Calu3 (cell line): ENCODE results near the gene ADGRV1. TPM values are rescaled to one million over a fixed set of nuclear protein-coding genes. Genes with fewer than 3 reads are reported as not detected.

Experiments
- BruUV-seq: library from RNA; stranded (reverse); fragments of 400-500 nt; replicated peaks from 2 replicates; lab custom pipeline; 2021; lab: Mats Ljungman, UMichigan
- CTCF ChIA-PET: fragments of 300-600 bp; sonication (Branson Sonifier 250); formaldehyde crosslinking; loops from one replicate; lab custom pipeline; 2022; ENCODE audit warnings: antibody characterized with exemption; lab: Charles Lee
- DNase-seq: peaks from one replicate; pipeline ENCODE4 v3.0.0; 2022
- H3K27ac Mint-ChIP-seq: one replicate; pipeline ENCODE4 v1.8.0; 2022; ENCODE audit warnings: mixed read lengths; ENCODE audit not compliant: unreplicated experiment
- H3K27me3 Mint-ChIP-seq: one replicate; pipeline ENCODE4 v1.8.0; 2022; ENCODE audit warnings: mixed read lengths; ENCODE audit not compliant: unreplicated experiment
- H3K36me3 Mint-ChIP-seq: one replicate; pipeline ENCODE4 v1.8.0; 2022; ENCODE audit warnings: mild to moderate bottlenecking, moderate library complexity, mixed read lengths; ENCODE audit not compliant: insufficient read depth, unreplicated experiment
- H3K4me1 Mint-ChIP-seq: one replicate; pipeline ENCODE4 v1.8.0; 2022; ENCODE audit warnings: mild to moderate bottlenecking, low read depth, mixed read lengths; ENCODE audit not compliant: unreplicated experiment
- H3K4me3 Mint-ChIP-seq: one replicate; pipeline ENCODE4 v1.8.0; 2022; ENCODE audit warnings: mild to moderate bottlenecking, low read depth, moderate library complexity, mixed read lengths; ENCODE audit not compliant: unreplicated experiment
- H3K9me3 Mint-ChIP-seq: one replicate; pipeline ENCODE4 v1.8.0; 2022; ENCODE audit warnings: low read depth, mixed read lengths; ENCODE audit not compliant: unreplicated experiment
- CTCF ChIP-seq: fragments of 200-600 bp; IDR thresholded peaks from one replicate; pipeline ENCODE4 v1.8.0; 2022; ENCODE audit warnings: antibody characterized with exemption; ENCODE audit not compliant: unreplicated experiment
- intact Hi-C: fragments of 100-400 bp; cut with micrococcal nuclease; formaldehyde crosslinking; loops from one replicate; pipeline ENCODE4 v1.10.0; 2022; ENCODE audit not compliant: unreplicated experiment
- total RNA-seq: library from RNA; stranded (reverse); gene quantifications from 2 replicates; pipeline ENCODE4 v1.2.3, GENCODE V29; 2022

ADGRV1 gene
- total RNA-seq, 1 experiment from 2014 or later, result 1.8 TPM

DNA sequence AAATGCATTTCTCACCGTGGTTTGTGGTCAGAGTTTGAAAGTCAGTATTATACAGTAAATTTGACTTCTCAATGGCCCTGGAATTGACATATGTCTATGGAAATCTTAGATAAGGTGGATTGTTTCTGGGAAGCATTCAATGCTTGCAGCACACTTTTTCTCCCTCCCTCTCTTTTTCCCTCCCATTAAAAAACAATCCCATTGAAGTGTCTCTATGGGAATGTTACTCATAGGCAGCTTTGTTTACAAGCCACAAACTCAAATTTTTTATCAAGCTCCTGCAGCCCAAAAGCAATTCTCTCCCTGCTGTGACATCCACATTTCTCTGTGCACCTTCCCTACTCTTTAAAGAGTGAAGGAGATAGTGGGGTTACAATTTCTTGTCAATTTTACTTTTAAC lies 532.4 kb downstream of the ADGRV1 start:
- Mint-ChIP-seq H3K36me3 (no peaks in the 10 kb centered on the region), H3K27me3 (no peaks in the 10 kb centered on the region), H3K4me1 (no peaks in the 10 kb centered on the region), H3K27ac (no peak overlapping the region), H3K4me3 (no peak overlapping the region), H3K9me3 (no peaks in the 10 kb centered on the region)
- no peak for DNase-seq
- TF ChIP-seq CTCF, result no peak
- intact Hi-C loops, result no loop called here
- no TSS peak for BruUV-seq
- CTCF ChIA-PET, result no interaction called here

GRCh38 chr5:91091471-91092234 lies 533.1 kb downstream of the ADGRV1 start:
- CTCF ChIA-PET, result no interaction called here
- TF ChIP-seq CTCF, result no peak
- no TSS peak for BruUV-seq
- H3K27ac Mint-ChIP-seq, result no peak overlapping the region
- no peaks in the 10 kb centered on the region for H3K9me3 Mint-ChIP-seq
- H3K36me3 Mint-ChIP-seq, result no peaks in the 10 kb centered on the region
- intact Hi-C loops, result no loop called here
- H3K4me1 Mint-ChIP-seq, result no peaks in the 10 kb centered on the region
- H3K27me3 Mint-ChIP-seq, result no peaks in the 10 kb centered on the region
- H3K4me3 Mint-ChIP-seq, result no peak overlapping the region
- DNase-seq, result no peak

DNA sequence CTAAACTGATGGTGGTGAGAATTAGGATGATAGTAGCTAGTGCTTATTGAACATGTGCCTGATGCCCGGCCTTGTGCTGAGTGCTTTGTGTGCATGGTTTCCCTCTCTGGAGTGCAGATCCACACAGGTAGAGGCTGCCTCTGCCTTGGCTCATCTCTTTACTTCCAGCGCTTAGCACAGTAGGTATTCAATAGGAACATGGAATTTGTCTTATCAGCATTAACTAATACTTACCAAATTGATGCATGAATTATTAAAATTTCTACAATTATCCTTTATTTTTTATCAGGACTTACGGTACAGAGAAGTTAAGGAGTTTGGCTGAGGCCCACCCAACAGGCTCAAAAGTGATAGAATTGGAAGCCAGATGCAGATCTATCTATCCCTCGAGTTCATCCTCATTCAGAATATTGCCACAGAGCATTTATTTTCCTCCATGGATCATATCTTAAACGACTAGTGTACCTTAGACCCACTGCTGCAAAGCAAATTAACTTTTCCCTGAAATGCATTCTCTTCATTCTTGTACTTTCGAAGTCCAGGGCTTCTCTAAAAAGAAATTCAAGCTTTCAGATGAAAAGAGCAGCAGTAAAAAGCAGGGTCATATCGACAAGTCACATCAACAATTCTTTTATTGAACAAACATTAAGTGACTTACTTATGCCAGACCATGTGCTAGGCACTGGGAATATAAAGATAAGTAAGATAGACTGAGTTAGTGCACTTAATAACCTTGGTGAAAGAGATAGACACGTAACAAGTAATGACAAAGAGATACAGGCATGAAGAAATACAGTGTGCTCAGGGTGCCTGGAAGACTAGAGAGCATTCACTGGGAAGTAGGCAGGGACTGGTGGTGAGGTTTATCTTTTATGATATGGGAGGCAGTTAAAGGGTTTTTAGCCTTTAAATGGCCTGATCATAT lies 534.5 kb downstream of the ADGRV1 start:
- CTCF ChIA-PET, result no interaction called here
- Mint-ChIP-seq H3K27ac (no peak overlapping the region), H3K4me3 (no peak overlapping the region)

More for the DNA sequence above, 534.5 kb downstream of the ADGRV1 start:
- H3K9me3 Mint-ChIP-seq, result no peaks in the 10 kb centered on the region
- DNase-seq, result no peak
- BruUV-seq, result no TSS peak
- intact Hi-C loops, result no loop called here
- no peaks in the 10 kb centered on the region for H3K27me3 Mint-ChIP-seq
- no peaks in the 10 kb centered on the region for H3K36me3 Mint-ChIP-seq
- no peak for TF ChIP-seq CTCF
- no peaks in the 10 kb centered on the region for H3K4me1 Mint-ChIP-seq
